HEK293T (cell line): ENCODE results near the gene LRMDA.
A peak's percentile ranks its signal among the peaks of the same experiment; 100 is the strongest.

Experiments used
- CTCF ChIA-PET: fragments of 350-600 bp; formaldehyde crosslinking; extraction: SDS; loops from one replicate; lab custom pipeline; 2021; ENCODE audit warnings: antibody characterized with exemption, inconsistent platforms; lab: Yijun Ruan, JAX
- POLR2A ChIA-PET: fragments of 350-600 bp; formaldehyde crosslinking; extraction: SDS; loops from one replicate; lab custom pipeline; 2020; ENCODE audit warnings: antibody characterized with exemption, inconsistent platforms; lab: Yijun Ruan, JAX
- DNase-seq: peaks from one replicate; pipeline ENCODE4 v3.0.0; 2012; ENCODE audit warnings: mixed read lengths; ENCODE audit errors: extremely low spot score
- ARNT ChIP-seq: fragments of 450-650 bp; IDR thresholded peaks from 2 replicates; pipeline ENCODE4 v1.6.1; 2017; ENCODE audit warnings: mild to moderate bottlenecking
- BHLHE40 ChIP-seq: fragments of 450-650 bp; IDR thresholded peaks from 2 replicates; pipeline ENCODE4 v1.6.1; 2016; ENCODE audit warnings: mild to moderate bottlenecking, moderate library complexity, borderline replicate concordance
- CTBP1 ChIP-seq: fragments of 450-650 bp; IDR thresholded peaks from 2 replicates; pipeline ENCODE4 v1.6.1; 2016; ENCODE audit warnings: borderline replicate concordance
- ELF4 ChIP-seq: fragments of 450-650 bp; IDR thresholded peaks from 2 replicates; pipeline ENCODE4 v1.6.1; 2017; ENCODE audit warnings: antibody characterized with exemption
- FOXA1 ChIP-seq: fragments of 450-650 bp; IDR thresholded peaks from 2 replicates; pipeline ENCODE4 v1.6.1; 2016; ENCODE audit warnings: mild to moderate bottlenecking
- FOXK2 ChIP-seq: fragments of 450-650 bp; IDR thresholded peaks from 2 replicates; pipeline ENCODE4 v1.6.1; 2016; ENCODE audit warnings: mild to moderate bottlenecking
- FOXM1 ChIP-seq: fragments of 450-650 bp; IDR thresholded peaks from 2 replicates; pipeline ENCODE4 v1.6.1; 2017; ENCODE audit warnings: mild to moderate bottlenecking, borderline replicate concordance
- HDGF ChIP-seq: fragments of 450-650 bp; IDR thresholded peaks from 2 replicates; pipeline ENCODE4 v1.6.1; 2017; ENCODE audit warnings: antibody characterized with exemption, borderline replicate concordance
- L3MBTL2 ChIP-seq: fragments of 450-650 bp; conservative IDR thresholded peaks from 2 replicates; pipeline ENCODE4 v1.6.1; 2016; ENCODE audit warnings: mild to moderate bottlenecking
- LEF1 ChIP-seq: fragments of 450-650 bp; IDR thresholded peaks from 2 replicates; pipeline ENCODE4 v1.6.1; 2017; ENCODE audit warnings: mild to moderate bottlenecking, borderline replicate concordance
- NFRKB ChIP-seq: fragments of 450-650 bp; IDR thresholded peaks from 2 replicates; pipeline ENCODE4 v1.6.1; 2016; ENCODE audit warnings: mild to moderate bottlenecking, moderate library complexity
- PKNOX1 ChIP-seq: fragments of 450-650 bp; IDR thresholded peaks from 2 replicates; pipeline ENCODE4 v1.6.1; 2016
- SP1 ChIP-seq: fragments of 450-650 bp; IDR thresholded peaks from 2 replicates; pipeline ENCODE4 v1.6.1; 2017
- SUZ12 ChIP-seq: fragments of 450-650 bp; IDR thresholded peaks from 2 replicates; pipeline ENCODE4 v1.6.1; 2016; ENCODE audit warnings: mild to moderate bottlenecking
- TARDBP ChIP-seq: fragments of 450-650 bp; IDR thresholded peaks from 2 replicates; pipeline ENCODE4 v1.6.1; 2016
- ZNF384 ChIP-seq: fragments of 450-650 bp; IDR thresholded peaks from 2 replicates; pipeline ENCODE4 v1.6.1; 2016

The LRMDA gene

DNA sequence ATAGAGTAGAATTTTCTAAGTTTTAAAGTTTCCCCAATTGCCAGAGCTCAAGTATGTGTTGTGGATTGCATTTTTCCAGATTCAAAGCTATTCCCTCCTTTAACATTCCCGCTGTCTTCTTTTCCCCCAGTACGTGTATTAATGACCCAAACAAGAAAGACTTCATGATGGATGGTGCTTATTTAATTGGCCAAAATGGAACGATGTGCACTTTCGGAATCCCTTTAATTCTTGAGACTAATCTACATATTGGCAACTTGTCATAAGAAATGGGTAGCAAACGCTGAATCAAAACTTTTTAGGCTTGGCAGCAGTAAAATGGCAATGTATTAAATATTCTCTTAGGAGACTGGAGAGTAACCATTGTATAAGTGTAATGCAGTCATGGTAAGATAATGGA is 753.2 kb downstream of the LRMDA start:
- TF ChIP-seq SP1 (no peak), HDGF (no peak), TARDBP (no peak), CTBP1 (no peak), LEF1 (no peak), SUZ12 (no peak), L3MBTL2 (no peak), NFRKB (no peak), FOXA1 (no peak), FOXM1 (no peak)
- ChIA-PET POLR2A (no interaction called here), CTCF (no interaction called here)
- DNase-seq = no peak

DNA sequence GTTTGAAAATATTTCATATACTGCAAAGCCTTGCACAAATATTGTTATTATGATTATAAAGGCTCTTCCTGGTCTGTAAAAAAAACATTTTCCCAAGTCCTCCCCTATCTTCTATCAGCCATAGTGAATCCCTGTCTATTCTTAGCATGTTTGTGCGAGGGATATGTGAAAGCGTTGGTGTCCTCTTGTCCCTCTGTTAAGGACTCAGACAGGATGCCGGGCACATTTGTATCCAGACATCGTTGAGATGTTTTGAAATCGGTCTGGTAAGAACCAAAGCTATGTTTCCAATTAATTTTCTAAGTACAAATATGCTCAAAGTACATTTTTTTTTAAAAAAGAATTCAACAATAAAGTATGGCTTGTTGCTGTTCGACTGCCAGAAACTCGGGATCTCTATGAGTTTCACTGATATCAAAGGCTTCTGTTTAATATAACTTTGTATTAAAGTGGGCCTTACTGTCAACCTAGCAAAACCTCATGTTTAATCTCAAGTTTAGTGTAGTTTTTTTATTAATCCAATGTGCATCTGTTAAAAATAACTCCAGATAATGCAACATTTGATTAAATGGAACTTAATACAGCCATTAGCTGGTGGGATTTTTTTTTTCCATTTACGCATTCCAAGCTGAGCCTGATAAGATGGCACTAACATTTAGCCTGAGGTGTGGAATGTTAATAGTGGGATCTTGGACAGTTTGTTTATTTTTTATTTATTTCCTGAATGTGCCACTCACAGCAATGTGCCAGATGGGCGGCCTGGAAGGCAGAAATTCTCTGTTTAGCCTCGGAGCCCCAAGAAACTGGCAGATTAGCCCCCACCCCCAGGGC is 754.3 kb downstream of the LRMDA start:
- TF ChIP-seq NFRKB (no peak), L3MBTL2 (no peak), CTBP1 (no peak), SP1 (no peak), FOXM1 (no peak)
- ChIA-PET POLR2A (no interaction called here), CTCF (no interaction called here)
- no peak for DNase-seq

GRCh38 chr10:76188216-76188615 is 756.8 kb downstream of the LRMDA start:
- POLR2A ChIA-PET = no interaction called here
- DNase-seq = no peak
- no peak for TF ChIP-seq HDGF
- TF ChIP-seq FOXK2 = no peak
- TF ChIP-seq LEF1 = no peak
- TF ChIP-seq BHLHE40 = no peak
- no peak for TF ChIP-seq L3MBTL2
- no peak for TF ChIP-seq SP1
- no peak for TF ChIP-seq SUZ12
- TF ChIP-seq FOXM1 = no peak
- no peak for TF ChIP-seq TARDBP
- no peak for TF ChIP-seq ELF4
- TF ChIP-seq CTBP1 = no peak
- TF ChIP-seq PKNOX1 = no peak
- no peak for TF ChIP-seq NFRKB
- no peak for TF ChIP-seq FOXA1
- no peak for TF ChIP-seq ARNT
- TF ChIP-seq ZNF384 = no peak
- CTCF ChIA-PET = no interaction called here

DNA sequence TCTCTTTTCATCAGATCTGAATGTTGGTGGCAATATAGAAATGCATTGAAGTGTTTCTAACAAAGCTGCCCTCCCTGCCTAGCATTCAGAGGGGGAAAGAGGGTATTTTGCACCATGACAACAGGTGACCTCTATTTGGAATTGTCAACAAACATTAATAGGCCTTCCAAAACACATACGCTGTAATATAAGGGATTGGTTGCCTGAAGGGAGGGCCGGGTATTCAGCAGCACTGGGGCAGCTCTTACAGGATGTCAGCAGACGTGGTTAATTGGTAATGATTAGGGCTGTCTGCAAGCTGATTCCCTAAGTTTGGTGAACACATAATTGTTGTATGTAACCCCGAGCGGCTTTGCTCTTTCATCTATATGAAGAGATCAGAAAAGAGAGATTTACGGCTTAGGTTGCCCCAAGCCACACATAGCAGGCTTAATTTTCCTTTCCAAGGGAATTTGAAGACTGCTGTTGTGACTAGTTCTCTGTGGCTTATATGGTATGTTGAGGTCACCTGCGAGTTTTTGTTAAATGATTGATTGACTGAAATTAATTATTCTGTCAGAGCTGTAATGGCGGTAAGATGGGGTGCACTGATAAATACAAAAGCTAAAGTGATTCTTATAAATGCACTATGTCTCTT is 759.3 kb downstream of the LRMDA start:
- DNase-seq = no peak
- no peak for TF ChIP-seq NFRKB
- TF ChIP-seq LEF1 = no peak
- TF ChIP-seq PKNOX1 = peak; percentile 48
- TF ChIP-seq BHLHE40 = no peak
- ChIA-PET CTCF (interaction anchor here (1.2 kb wide), 1 partner anchor 12 kb away, joined by 3 read pairs; no protein-coding TSS in a partner anchor), POLR2A (no interaction called here)

GRCh38 chr10:76191336-76191735 is 759.9 kb downstream of the LRMDA start:
- DNase-seq = no peak
- TF ChIP-seq FOXM1 (no peak), SP1 (no peak), NFRKB (no peak), L3MBTL2 (no peak), TARDBP (no peak), PKNOX1 (no peak), ELF4 (no peak), FOXA1 (no peak), LEF1 (no peak)
- ChIA-PET POLR2A (no interaction called here), CTCF (interaction anchor here (1.2 kb wide), 1 partner anchor 11 kb away, joined by 3 read pairs; no protein-coding TSS in a partner anchor)

DNA sequence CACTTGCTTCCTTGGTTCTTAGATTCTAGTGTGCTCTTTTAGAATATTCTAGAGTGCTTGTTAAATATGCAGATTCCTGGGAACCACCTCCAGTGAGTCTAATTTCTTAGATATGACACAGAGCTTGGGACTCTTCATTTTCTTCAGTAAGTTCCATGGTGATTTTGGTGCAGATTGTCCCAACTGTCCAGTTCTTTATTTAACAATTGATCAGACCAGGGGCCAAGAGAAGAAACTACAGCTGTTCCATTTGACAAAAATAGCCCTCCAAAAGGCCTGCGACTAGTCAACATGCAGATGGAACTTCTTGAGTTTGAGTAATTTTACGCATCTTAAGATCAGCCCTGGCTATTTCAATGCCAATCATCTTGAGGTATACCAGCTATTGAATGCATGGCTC is 760.7 kb downstream of the LRMDA start:
- CTCF ChIA-PET = interaction anchor here (1.2 kb wide), 1 partner anchor 11 kb away, joined by 3 read pairs; no protein-coding TSS in a partner anchor
- TF ChIP-seq FOXA1 (no peak), HDGF (no peak), SP1 (no peak), NFRKB (no peak), ZNF384 (no peak), SUZ12 (no peak), FOXK2 (no peak), BHLHE40 (no peak), ELF4 (no peak), CTBP1 (no peak), ARNT (no peak), TARDBP (no peak), PKNOX1 (no peak), L3MBTL2 (no peak), FOXM1 (no peak), LEF1 (no peak)
- POLR2A ChIA-PET = no interaction called here
- no peak for DNase-seq
